GM11168 (cell line): Measurements from ENCODE around the gene PLEKHG3.
"Not testable (repeated sequence)": the region's sequence is repeated elsewhere in the genome, so short reads cannot be mapped to it uniquely, and the experiment has no call there.

ENCODE experiments used
- in situ Hi-C: fragments of 300-500 bp; cut with MboI; formaldehyde crosslinking; loops from one replicate; pipeline ENCODE4 v1.12.0; 2022; ENCODE audit warnings: low sequenced_read_pairs; ENCODE audit not compliant: unreplicated experiment

PLEKHG3 gene

GRCh38 chr14:64704143-64704742, at the start of gene PLEKHG3:
Gene PLEKHG3 (plus strand): TSS chr14:64704424. CDS start chr14:64727632, 23,208 bp downstream.
- in situ Hi-C loops = no loop called here

GRCh38 chr14:64654901-64655300, 49.3 kb upstream of the PLEKHG3 start:
- in situ Hi-C loops = no loop called here

- in situ Hi-C loops = no loop called here
Measured at GRCh38 chr14:64656986-64657385, 47.2 kb upstream of the PLEKHG3 start.

- in situ Hi-C loops = no loop called here
Measured at GRCh38 chr14:64658201-64658600, 46.0 kb upstream of the PLEKHG3 start.

GRCh38 chr14:64658700-64659264, 45.4 kb upstream of the PLEKHG3 start:
- in situ Hi-C loops = not testable (repeated sequence)

GRCh38 chr14:64659366-64659765, 44.9 kb upstream of the PLEKHG3 start:
- in situ Hi-C loops = no loop called here

DNA sequence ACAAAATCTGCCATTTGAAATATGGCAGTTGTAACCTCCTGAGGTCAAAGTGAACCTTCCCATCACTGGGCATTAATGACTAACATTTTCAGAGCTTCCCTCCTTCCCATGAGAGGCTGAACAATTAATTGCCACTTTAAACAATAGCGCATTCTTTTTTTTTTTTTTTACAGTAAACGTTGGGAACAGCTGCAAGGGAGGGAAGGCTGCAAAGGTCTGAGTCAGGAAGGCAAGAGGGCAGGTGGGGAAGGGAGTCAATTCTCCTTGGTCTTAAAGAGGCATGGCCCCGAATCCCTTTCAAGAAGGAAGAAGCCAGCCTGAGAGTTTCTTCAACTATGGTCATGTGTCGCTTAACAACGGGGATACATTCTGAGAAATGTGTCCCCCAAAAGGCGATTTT, 41.0 kb upstream of the PLEKHG3 start:
- in situ Hi-C loops = loop anchor here (10.0 kb wide), 1 partner anchor 112 kb away; no protein-coding TSS in a partner anchor

- in situ Hi-C loops = no loop called here
Measured at GRCh38 chr14:64671591-64671990, 32.6 kb upstream of the PLEKHG3 start.

DNA sequence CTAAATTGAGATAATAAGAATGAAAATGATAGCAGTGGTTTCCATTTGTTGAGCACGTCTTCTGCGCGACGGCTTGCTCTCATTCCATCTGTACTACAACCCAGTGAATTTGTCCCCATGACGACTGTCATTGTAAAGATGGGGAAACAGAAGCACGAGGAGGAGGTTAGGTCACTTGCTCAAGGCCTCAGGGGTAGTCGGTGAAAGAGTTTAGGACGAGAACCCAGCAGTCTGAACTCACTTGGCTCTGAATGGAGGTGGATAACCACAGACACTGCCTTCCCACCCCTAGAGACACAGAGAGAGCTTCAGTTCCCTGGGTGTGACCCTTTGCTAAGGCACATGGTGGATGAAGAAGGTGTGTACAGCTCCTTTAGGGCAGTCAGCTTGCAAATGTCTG, 30.9 kb upstream of the PLEKHG3 start:
- in situ Hi-C loops = no loop called here

- in situ Hi-C loops = no loop called here
Measured at GRCh38 chr14:64673748-64674147, 30.5 kb upstream of the PLEKHG3 start.

DNA sequence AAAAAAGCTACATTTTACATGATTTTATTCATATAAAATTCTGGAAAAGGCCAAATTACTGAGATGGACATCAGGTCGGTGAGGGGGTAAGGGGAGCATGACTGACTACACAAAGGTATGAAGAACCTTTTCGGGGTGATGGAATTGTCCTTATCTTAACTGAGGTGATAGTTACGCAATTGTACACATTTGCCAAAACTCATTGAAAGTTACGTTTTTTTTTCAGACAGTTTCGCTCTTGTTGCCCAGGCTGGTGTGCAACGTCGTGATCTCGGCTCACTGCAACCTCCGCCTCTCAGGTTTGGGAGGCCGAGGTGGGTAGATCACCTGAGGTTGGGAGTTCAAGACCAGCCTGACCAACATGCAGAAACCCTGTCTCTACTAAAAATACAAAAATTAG, 29.4 kb upstream of the PLEKHG3 start:
- in situ Hi-C loops = no loop called here

DNA sequence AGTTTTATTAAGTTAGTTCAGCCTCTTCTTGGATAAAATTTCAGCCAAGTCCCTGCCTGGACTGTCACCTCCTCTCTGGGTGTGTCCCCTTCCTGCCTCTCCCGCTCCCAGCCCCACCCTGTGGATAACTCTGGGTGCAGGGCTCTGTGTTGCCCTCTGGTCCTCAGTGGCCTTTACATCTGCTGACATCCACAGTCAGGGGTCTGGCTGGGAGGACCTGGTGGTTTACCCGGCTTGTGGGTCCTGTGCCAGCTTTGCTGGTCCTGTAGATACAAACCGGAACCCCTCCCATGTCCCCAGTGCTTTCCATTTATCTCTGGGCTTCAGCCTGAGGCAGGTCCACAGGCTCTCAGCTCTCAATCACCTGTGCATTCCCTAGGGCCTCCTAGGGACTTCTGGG, 28.9 kb upstream of the PLEKHG3 start:
- in situ Hi-C loops = no loop called here

GRCh38 chr14:64676410-64677008, 27.7 kb upstream of the PLEKHG3 start:
- in situ Hi-C loops = no loop called here

GRCh38 chr14:64680013-64680713, 24.1 kb upstream of the PLEKHG3 start:
- in situ Hi-C loops = no loop called here

- in situ Hi-C loops = no loop called here
Measured at GRCh38 chr14:64680714-64681065, 23.5 kb upstream of the PLEKHG3 start.

- in situ Hi-C loops = no loop called here
Measured at GRCh38 chr14:64681796-64682710, 22.2 kb upstream of the PLEKHG3 start.

DNA sequence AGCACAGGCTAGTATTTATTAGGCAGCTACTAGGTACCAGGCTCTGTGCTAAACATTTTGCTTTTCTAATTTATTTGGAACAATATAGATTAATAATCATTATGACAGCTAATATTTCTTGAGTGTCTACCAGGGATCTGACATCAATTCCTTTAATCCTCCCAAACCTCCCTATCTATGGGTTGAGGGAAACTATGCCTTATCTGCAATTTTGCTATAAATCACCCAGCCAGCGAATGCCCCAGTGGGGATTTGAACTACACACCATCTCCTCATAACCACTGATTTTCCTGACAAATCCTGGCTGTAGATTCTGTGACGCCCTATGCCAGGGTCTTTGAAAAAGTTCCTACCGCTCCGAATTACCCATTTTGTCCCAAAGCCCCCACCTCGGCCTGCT, 21.4 kb upstream of the PLEKHG3 start:
- in situ Hi-C loops = no loop called here

GRCh38 chr14:64683264-64683663, 21.0 kb upstream of the PLEKHG3 start:
- in situ Hi-C loops = no loop called here

DNA sequence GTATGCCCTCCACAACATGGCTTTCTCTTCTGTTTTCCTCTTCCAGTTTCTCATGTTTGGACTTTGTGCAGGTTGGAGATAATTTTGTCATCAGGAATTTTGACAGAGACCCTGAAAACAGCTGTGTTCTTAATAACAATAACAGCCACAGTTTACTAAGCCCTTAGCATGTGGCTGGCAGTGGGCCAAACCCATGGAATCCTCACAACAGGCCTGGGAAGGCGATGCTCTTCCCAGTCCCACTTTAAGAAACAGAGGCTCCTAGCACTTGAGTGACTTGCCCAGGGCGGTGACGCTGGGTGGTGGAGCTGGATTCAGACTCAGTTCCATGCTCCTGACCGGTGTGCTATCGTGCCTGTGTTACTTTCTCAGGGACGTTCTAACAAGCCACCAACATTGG, 20.1 kb upstream of the PLEKHG3 start:
- in situ Hi-C loops = no loop called here
